PC-9 (cell line): ENCODE data around the gene DAAM1. TPM values are rescaled to one million over a fixed set of nuclear protein-coding genes. Genes with fewer than 3 reads are reported as not detected.

Experiments
- BruUV-seq: library from RNA; stranded (reverse); fragments of 400-500 nt; replicated peaks from 2 replicates; lab custom pipeline; 2021; lab: Mats Ljungman, UMichigan
- CTCF ChIA-PET: fragments of 300-600 bp; sonication (Branson Sonifier 250); formaldehyde crosslinking; loops from one replicate; lab custom pipeline; 2022; ENCODE audit warnings: antibody characterized with exemption; lab: Charles Lee
- POLR2A ChIA-PET: fragments of 300-600 bp; sonication (Branson Sonifier 250); formaldehyde crosslinking; loops from one replicate; lab custom pipeline; 2022; ENCODE audit warnings: antibody characterized with exemption; ENCODE audit not compliant: unreplicated experiment; lab: Charles Lee
- DNase-seq, 2 experiments: peaks; one replicate each; pipeline versions ENCODE4 v3.0.0 to v3.0.0-alpha.2; 2015 to 2022; ENCODE audit warnings: mixed read lengths in 1 of 2
- H2AFZ ChIP-seq: fragments of 200-600 bp; sonication (generic); 2 replicates; pipeline ENCODE4 v1.8.1; 2017; ENCODE audit warnings: antibody characterized with exemption
- H3F3A ChIP-seq: fragments of 200-600 bp; sonication (generic); 2 replicates; pipeline ENCODE4 v1.8.1; 2017; ENCODE audit warnings: antibody characterized with exemption, mild to moderate bottlenecking, low read depth; ENCODE audit not compliant: insufficient read depth
- H3K27ac ChIP-seq: fragments of 200-600 bp; sonication (generic); 2 replicates; pipeline ENCODE4 v1.6.1; 2016; ENCODE audit warnings: mixed run types
- H3K27me3 ChIP-seq: fragments of 200-600 bp; sonication (generic); 2 replicates; pipeline ENCODE4 v1.6.1; 2016; ENCODE audit warnings: low read depth, mixed run types; ENCODE audit not compliant: insufficient read depth
- H3K36me3 ChIP-seq: fragments of 200-600 bp; sonication (generic); 2 replicates; pipeline ENCODE4 v1.6.1; 2016; ENCODE audit warnings: low read depth, mixed run types
- H3K4me1 ChIP-seq: fragments of 200-600 bp; sonication (generic); replicated peaks from 2 replicates; pipeline ENCODE4 v1.6.1; 2016; ENCODE audit warnings: mixed run types; ENCODE audit not compliant: insufficient read depth
- H3K4me2 ChIP-seq: fragments of 200-600 bp; sonication (generic); 2 replicates; pipeline ENCODE4 v1.6.1; 2017; ENCODE audit warnings: mixed run types
- H3K4me3 ChIP-seq: fragments of 200-600 bp; sonication (generic); 2 replicates; pipeline ENCODE4 v1.6.1; 2016; ENCODE audit warnings: mixed run types
- H3K79me2 ChIP-seq: fragments of 200-600 bp; sonication (generic); 2 replicates; pipeline ENCODE4 v1.6.1; 2017; ENCODE audit warnings: low read depth, mixed run types
- H3K9me2 ChIP-seq: fragments of 200-600 bp; sonication (generic); 2 replicates; pipeline ENCODE4 v1.8.1; 2017; ENCODE audit warnings: mild to moderate bottlenecking; ENCODE audit not compliant: insufficient read depth
- H3K9me3 ChIP-seq: fragments of 200-600 bp; sonication (generic); 2 replicates; pipeline ENCODE4 v1.8.1; 2016; ENCODE audit warnings: low read depth; ENCODE audit not compliant: insufficient read depth
- H4K20me1 ChIP-seq: fragments of 200-600 bp; sonication (generic); 2 replicates; pipeline ENCODE4 v1.8.1; 2017; ENCODE audit not compliant: insufficient read depth
- CTCF ChIP-seq: fragments of 200-600 bp; sonication (generic); conservative IDR thresholded peaks from 2 replicates; pipeline ENCODE4 v1.6.1; 2017; ENCODE audit warnings: mixed run types, antibody characterized with exemption, mild to moderate bottlenecking, moderate library complexity
- EZH2 ChIP-seq: fragments of 200-600 bp; sonication (generic); IDR thresholded peaks from 2 replicates; pipeline ENCODE4 v1.8.0; 2017; ENCODE audit warnings: antibody characterized with exemption, low read depth
- intact Hi-C: fragments of 100-400 bp; cut with micrococcal nuclease; formaldehyde crosslinking; loops from one replicate; pipeline ENCODE4 v1.10.0; 2022; ENCODE audit not compliant: unreplicated experiment
- total RNA-seq: library from RNA; stranded (reverse); gene quantifications from 2 replicates; pipeline ENCODE4 v1.2.3, GENCODE V29; 2021

DAAM1 gene
- total RNA-seq, 1 experiment from 2014 or later: 70.7 TPM

- H2AFZ ChIP-seq: no peak overlapping the region
- no peaks in the 10 kb centered on the region; the same call in 1 of the 2 replicates for H3K79me2 ChIP-seq
- H4K20me1 ChIP-seq: no peaks in the 10 kb centered on the region
- TF ChIP-seq EZH2: no peak
- TF ChIP-seq CTCF: no peak
- H3K27me3 ChIP-seq: no peaks in the 10 kb centered on the region
- BruUV-seq: no TSS peak
- no peaks in the 10 kb centered on the region for H3K4me1 ChIP-seq
- H3K36me3 ChIP-seq: no peaks in the 10 kb centered on the region
- ChIA-PET CTCF (no interaction called here), POLR2A (no interaction called here)
- H3K27ac ChIP-seq: no peak overlapping the region
- no peaks in the 10 kb centered on the region for H3K9me3 ChIP-seq
- no peak for DNase-seq
- intact Hi-C loops: no loop called here
- no peak overlapping the region for H3K4me2 ChIP-seq
- H3K4me3 ChIP-seq: no peak overlapping the region
- no peaks in the 10 kb centered on the region for H3K9me2 ChIP-seq
- no peaks in the 10 kb centered on the region for H3F3A ChIP-seq
These were observed 65.1 kb downstream of the DAAM1 start for GRCh38 chr14:59253527-59253926.

- DNase-seq: peak in 1 of 2 experiments; percentile 37
- Histone ChIP-seq H3K4me1 (no peaks in the 10 kb centered on the region), H3K27me3 (no peaks in the 10 kb centered on the region), H2AFZ (no peak overlapping the region), H3K9me3 (no peaks in the 10 kb centered on the region), H3F3A (no peaks in the 10 kb centered on the region), H3K79me2 (no peaks in the 10 kb centered on the region; the same call in 1 of the 2 replicates), H3K9me2 (no peaks in the 10 kb centered on the region), H4K20me1 (no peaks in the 10 kb centered on the region), H3K36me3 (no peaks in the 10 kb centered on the region), H3K4me3 (no peak overlapping the region), H3K27ac (no peak overlapping the region), H3K4me2 (no peak overlapping the region)
- no peak for TF ChIP-seq CTCF
- no TSS peak for BruUV-seq
- intact Hi-C loops: no loop called here
- ChIA-PET POLR2A (interaction anchor here (0.7 kb wide), 1 partner anchor 52 kb away, joined by 7 read pairs; no protein-coding TSS in a partner anchor), CTCF (no interaction called here)
These were observed 65.9 kb downstream of the DAAM1 start for GRCh38 chr14:59254146-59254910.

GRCh38 chr14:59254911-59255545, 66.6 kb downstream of the DAAM1 start:
- Histone ChIP-seq H3K4me3 (no peak overlapping the region), H3K9me3 (no peaks in the 10 kb centered on the region), H3K4me1 (no peaks in the 10 kb centered on the region), H3K9me2 (no peaks in the 10 kb centered on the region), H3K36me3 (no peaks in the 10 kb centered on the region), H4K20me1 (no peaks in the 10 kb centered on the region), H3K27me3 (no peaks in the 10 kb centered on the region), H3K27ac (no peak overlapping the region), H3F3A (no peaks in the 10 kb centered on the region; the same call in 1 of the 2 replicates), H3K4me2 (no peak overlapping the region), H2AFZ (no peak overlapping the region), H3K79me2 (no peaks in the 10 kb centered on the region; the same call in 1 of the 2 replicates)
- no TSS peak for BruUV-seq
- no peak for DNase-seq
- intact Hi-C loops: no loop called here
- POLR2A ChIA-PET: no interaction called here
- CTCF ChIA-PET: no interaction called here
- no peak for TF ChIP-seq CTCF
- TF ChIP-seq EZH2: no peak
